T47D (cell line): Measurements from ENCODE around the gene RNU4-1.
"Not testable (repeated sequence)": the region's sequence is repeated elsewhere in the genome, so short reads cannot be mapped to it uniquely, and the experiment has no call there.

Source experiments
- DNase-seq, 2 experiments: peaks; one replicate each; pipeline versions ENCODE4 v3.0.0 to v3.0.0-alpha.2; 2011 to 2012; ENCODE audit warnings: low read depth in 1 of 2, low spot score in 1 of 2
- JUND ChIP-seq: IDR thresholded peaks from 2 replicates; pipeline ENCODE4 v1.6.1; 2012; ENCODE audit warnings: low read depth
- in situ Hi-C: cut with HindIII; loops from 2 replicates; pipeline ENCODE4 v1.10.0; 2016; ENCODE audit warnings: low sequenced_read_pairs, low pct_unique_long_range_greater_than_20kb

Gene RNU4-1

GRCh38 chr12:120247183-120247582 lies 45.9 kb downstream of the RNU4-1 start:
- no peak for DNase-seq
- TF ChIP-seq JUND, result no peak
- in situ Hi-C loops, result no loop called here

DNA sequence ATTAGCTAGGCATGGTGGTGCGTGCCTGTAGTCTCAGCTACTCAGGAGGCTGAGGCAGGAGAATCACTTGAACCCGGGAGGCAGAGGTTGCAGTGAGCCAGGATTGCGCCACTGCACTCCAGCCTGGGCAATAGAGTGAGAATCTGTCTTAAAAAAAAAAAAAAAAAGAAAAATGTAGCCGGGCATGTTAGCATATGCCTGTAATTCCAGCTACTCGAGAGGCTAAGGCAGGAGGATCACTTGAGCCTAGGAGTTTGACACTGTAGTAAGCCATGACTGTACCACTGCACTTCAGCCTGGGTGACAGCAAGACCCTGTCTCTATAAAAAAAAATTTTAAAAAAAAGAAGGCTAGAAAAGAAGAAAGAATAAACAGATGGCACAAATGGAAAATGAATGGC lies 46.3 kb downstream of the RNU4-1 start:
- DNase-seq, in situ Hi-C loops: not testable (repeated sequence)
